K562 (cell line): ENCODE measurements around the gene ETV3L. TPM values are rescaled to one million over a fixed set of nuclear protein-coding genes. Genes with fewer than 3 reads are reported as not detected.

ENCODE experiments used
- ATAC-seq: fragments of 200-7000 bp; cut with Tn5 transposase; 3 replicates; pipeline ENCODE4 v1.9.1; 2020; ENCODE audit warnings: moderate library complexity
- BruUV-seq: library from RNA; stranded (reverse); fragments of 400-500 nt; replicated peaks from 2 replicates; lab custom pipeline; 2021; lab: Mats Ljungman, UMichigan
- CTCF ChIA-PET: fragments of 300-600 bp; formaldehyde crosslinking; extraction: SDS; loops from one replicate; lab custom pipeline; 2021; ENCODE audit warnings: low intra/inter-chr PET ratio; lab: Yijun Ruan, JAX
- POLR2A ChIA-PET: fragments of 300-600, 350-650 bp; sonication (Branson Sonifier 250); formaldehyde crosslinking; extraction: SDS; loops from one replicate; lab custom pipeline; 2021; ENCODE audit warnings: antibody characterized with exemption, inconsistent platforms; lab: Yijun Ruan, JAX
- DNase-seq, 4 experiments: peaks; one replicate each; pipeline versions ENCODE4 v3.0.0 to v3.0.0-alpha.2; 2011 to 2018; ENCODE audit warnings: low spot score in 3 of 4, mixed read lengths in 3 of 4; ENCODE audit errors: extremely low read depth in 1 of 4
- FAIRE-seq: peaks from 2 replicates; lab custom pipeline; 2011; peaks lifted over from hg19 to GRCh38; lab: Jason Lieb, UNC
- H2AFZ ChIP-seq: 2 replicates; pipeline ENCODE4 v1.6.0; 2011; ENCODE audit warnings: low read depth, low read length, control low read depth, inconsistent platforms
- H3K27ac ChIP-seq: fragments of 200-600 bp; 3 replicates; pipeline ENCODE4 v1.8.0; 2011; ENCODE audit warnings: low read depth, mild to moderate bottlenecking, control low read depth, inconsistent platforms, low read length, moderate library complexity, mixed read lengths; ENCODE audit errors: extremely low read depth
- H3K27me3 ChIP-seq, 2 experiments: fragments of 300-600 bp in 1 of 2; 2 replicates in 1 of 2; 3 replicates in 1 of 2; pipeline versions ENCODE4 v1.6.0 to v1.8.0; 2011; ENCODE audit warnings: inconsistent platforms in 2 of 2, low read length in 2 of 2, mild to moderate bottlenecking in 1 of 2, mixed read lengths in 1 of 2, moderate library complexity in 1 of 2; ENCODE audit not compliant: control insufficient read depth in 2 of 2, insufficient read depth in 2 of 2
- H3K36me3 ChIP-seq: fragments of 300-600 bp; 3 replicates; pipeline ENCODE4 v1.8.0; 2011; ENCODE audit warnings: mild to moderate bottlenecking, low read length, inconsistent platforms; ENCODE audit not compliant: control insufficient read depth, insufficient read depth
- H3K4me1 ChIP-seq, 2 experiments: fragments of 200-600 bp in 1 of 2; replicated peaks in 1 of 2; 2 replicates in 1 of 2; 3 replicates in 1 of 2; pipeline versions ENCODE4 v1.5.1 to v1.8.0; 2011; ENCODE audit warnings: inconsistent platforms in 2 of 2, low read length in 2 of 2, mild to moderate bottlenecking in 1 of 2, mixed read lengths in 1 of 2, moderate library complexity in 1 of 2; ENCODE audit not compliant: control insufficient read depth in 2 of 2, insufficient read depth in 2 of 2
- H3K4me2 ChIP-seq: 2 replicates; pipeline ENCODE4 v1.6.1; 2011; ENCODE audit warnings: low read length, control low read depth, inconsistent platforms, mixed read lengths; ENCODE audit not compliant: insufficient read depth
- H3K4me3 ChIP-seq: fragments of 200-600 bp; sonication (generic), shearing (Covaris generic); 2 replicates; pipeline ENCODE4 v1.5.1; 2016; ENCODE audit warnings: control low read depth, inconsistent platforms
- H3K79me2 ChIP-seq: fragments of 200-600 bp; 3 replicates; pipeline ENCODE4 v1.8.0; 2011; ENCODE audit warnings: low read length, inconsistent platforms; ENCODE audit not compliant: control insufficient read depth, insufficient read depth
- H3K9ac ChIP-seq, 2 experiments: 2 replicates each; pipeline versions ENCODE4 v1.6.0 to v1.6.1; 2011; ENCODE audit warnings: low read depth in 2 of 2, low read length in 2 of 2, control low read depth in 1 of 2, inconsistent platforms in 1 of 2, mild to moderate bottlenecking in 1 of 2, mixed read lengths in 1 of 2; ENCODE audit not compliant: insufficient read depth in 1 of 2
- H3K9me1 ChIP-seq: one replicate; pipeline ENCODE4 v1.6.0; 2011; ENCODE audit warnings: inconsistent platforms, mild to moderate bottlenecking, low read length, moderate library complexity; ENCODE audit not compliant: control insufficient read depth, insufficient read depth
- H3K9me3 ChIP-seq: replicated peaks from 2 replicates; pipeline ENCODE4 v1.5.1; 2011; ENCODE audit warnings: low read depth, low read length, inconsistent platforms; ENCODE audit not compliant: control insufficient read depth, insufficient read depth
- H4K20me1 ChIP-seq: replicated peaks from 2 replicates; pipeline ENCODE4 v1.6.1; 2011; ENCODE audit warnings: low read length, inconsistent platforms, mixed read lengths; ENCODE audit not compliant: control insufficient read depth, insufficient read depth
- BRF1 ChIP-seq: IDR thresholded peaks from 3 replicates; pipeline ENCODE4 v1.6.1; 2011; ENCODE audit warnings: borderline replicate concordance, mild to moderate bottlenecking; ENCODE audit not compliant: insufficient read length; ENCODE audit errors: extremely low read depth
- COPS2 ChIP-seq: fragments of 450-650 bp; conservative IDR thresholded peaks from 2 replicates; pipeline ENCODE4 v1.6.1; 2016; ENCODE audit warnings: mild to moderate bottlenecking, moderate library complexity
- KAT7 ChIP-seq: sonication (generic); formaldehyde crosslinking; IDR thresholded peaks from 2 replicates; pipeline ENCODE4 v1.8.0; 2022; ENCODE audit warnings: missing genetic modification reagents, mild to moderate bottlenecking, borderline replicate concordance
- RBBP5 ChIP-seq: fragments of 200-600 bp; sonication (generic); IDR thresholded peaks from 2 replicates; pipeline ENCODE4 v1.6.1; 2012; ENCODE audit warnings: borderline replicate concordance, mild to moderate bottlenecking, low read length, control low read depth, inconsistent platforms; ENCODE audit not compliant: insufficient read depth, poor library complexity, severe bottlenecking
- RFX7 ChIP-seq: fragments of 250-450 bp; sonication (Bioruptor Pico); IDR thresholded peaks from 2 replicates; pipeline ENCODE4 v1.5.1; 2021; ENCODE audit warnings: mild to moderate bottlenecking
- ZEB2 ChIP-seq: fragments of 450-650 bp; IDR thresholded peaks from 2 replicates; pipeline ENCODE4 v1.6.1; 2016
- WGBS: fragments of 100-300 bp; shearing (Covaris generic); methylation state at CpG from one replicate; pipeline ENCODE4 v1.1.6; 2016; ENCODE audit warnings: low coverage, mixed read lengths; ENCODE audit not compliant: insufficient coverage; ENCODE audit errors: missing lambda C conversion rate; 5-methylcytosine and 5-hydroxymethylcytosine counted together
- in situ Hi-C: fragments of 300-500 bp; cut with MboI; formaldehyde crosslinking; loops from 4 replicates; pipeline ENCODE4 v1.15.0; 2018; ENCODE audit warnings: inconsistent platforms, mixed read lengths
- intact Hi-C: fragments of 100-400 bp; cut with micrococcal nuclease; formaldehyde crosslinking; loops from 2 replicates; pipeline ENCODE4 v1.14.2; 2022
- polyA plus RNA-seq, 8 experiments: library from polyadenylated mRNA; depleted of rRNA in 4 of 8; stranded (reverse) in 5 of 8; unstranded in 3 of 8; fragments of >200 nt; fragmentation: Nextera tagmentation in 2 of 8; fragmentation: Illumina TruSeq in 1 of 8; extraction: Ambion mirVana in 2 of 8; extraction: Trizol in 1 of 8; gene quantifications; 2 replicates each; pipeline versions ENCODE4 v1.2.1 to v1.2.3, GENCODE V29; 2011 to 2014; ENCODE audit warnings: inconsistent platforms in 1 of 8, missing spikeins in 1 of 8
- total RNA-seq, 7 experiments: library from RNA; depleted of rRNA in 6 of 7; stranded (reverse); fragments of >200 nt in 6 of 7; fragmentation: Illumina TruSeq in 2 of 7; extraction: Trizol in 2 of 7; gene quantifications; 2 replicates each; pipeline versions ENCODE4 v1.2.1 to v1.2.3, GENCODE V29; 2011 to 2021; ENCODE audit warnings: low replicate concordance in 1 of 7
- TF ChIP-seq, protein P1 (sequence below): sonication (generic); formaldehyde crosslinking; IDR thresholded peaks from 2 replicates; pipeline ENCODE4 v1.8.1; 2023; ENCODE audit warnings: mild to moderate bottlenecking, missing genetic modification reagents, moderate library complexity
- TF ChIP-seq, protein P2 (sequence below): fragments of 200-400 bp; formaldehyde crosslinking; IDR thresholded peaks from 2 replicates; pipeline ENCODE4 v1.6.1; 2017; ENCODE audit warnings: mild to moderate bottlenecking, low read depth, low read length, moderate library complexity
- TF ChIP-seq, protein P3 (sequence below): fragments of 450-650 bp; IDR thresholded peaks from 2 replicates; pipeline ENCODE4 v1.6.1; 2016; ENCODE audit warnings: antibody characterized with exemption

Gene ETV3L
- total and polyA plus RNA-seq, 9 of the 15 experiments (the other 6 are each of a cell fraction or from before 2014, with no cell fraction given): not detected

DNA sequence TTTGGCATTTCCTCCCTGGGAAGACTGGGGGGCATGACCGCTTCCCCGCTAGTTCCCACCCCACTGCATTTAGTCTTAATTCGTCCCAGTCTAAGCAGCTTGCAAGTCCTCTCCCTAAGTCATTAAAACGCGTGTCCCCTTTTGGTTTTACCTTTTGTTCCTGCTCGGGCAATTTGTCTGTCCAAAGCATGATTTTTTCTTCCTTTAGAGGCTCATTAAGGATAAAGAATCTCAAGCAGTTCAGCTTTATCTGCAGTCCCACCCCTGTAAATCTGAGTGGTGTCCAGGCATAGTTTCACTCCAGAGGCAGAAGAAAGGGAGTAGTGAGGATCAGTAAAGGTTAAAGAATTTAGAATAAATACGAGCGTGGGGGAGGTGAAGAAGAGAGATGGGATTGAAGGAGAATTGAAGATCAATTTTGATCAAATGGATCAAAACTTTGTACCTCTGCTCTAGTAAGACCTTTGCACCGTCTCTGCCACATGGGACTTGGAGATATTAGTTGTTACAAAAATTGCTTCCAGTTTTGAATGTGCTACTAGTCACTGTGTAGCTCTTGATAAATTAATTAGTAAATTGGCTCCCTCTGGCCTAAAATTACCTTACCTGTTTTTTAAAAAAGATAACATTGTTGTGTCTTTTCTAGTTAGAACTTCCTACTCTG lies 39.6 kb upstream of the ETV3L start:
- peak overlapping the region; percentile 90 for H3K4me2 ChIP-seq
- H3K9me3 ChIP-seq: no peaks in the 10 kb centered on the region
- intact Hi-C loops: loop anchor here (1.0 kb wide), 1 partner anchor 16 kb away; no protein-coding TSS in a partner anchor
- no peak; the same call in 2 of the 3 replicates for ATAC-seq
- ChIA-PET CTCF (no interaction called here), POLR2A (interaction anchor here (0.5 to 1.7 kb wide), 5 partner anchors 12 to 502 kb away, joined by 3 to 7 read pairs (median 4); no protein-coding TSS in a partner anchor)
- in situ Hi-C loops: loop anchor here (5.0 kb wide), 1 partner anchor 42 kb away; the partner anchor contains the start of gene ETV3L
- H3K79me2 ChIP-seq: peaks cover 27% of the 10 kb centered on the region
- peak overlapping the region; percentile 85 to 97 for H3K9ac ChIP-seq
- WGBS: 26% methylated on average over 9 of the region's 9 CpGs
- H3K9me1 ChIP-seq: no peaks in the 10 kb centered on the region
- H3K36me3 ChIP-seq: peaks cover 22% of the 10 kb centered on the region
- H3K27ac ChIP-seq: peak overlapping the region; percentile 89
- peaks cover 24 to 29% of the 10 kb centered on the region in 2 experiments for H3K4me1 ChIP-seq
- H4K20me1 ChIP-seq: 0 out of 2 replicates have a peak, but pooled peaks cover 9% of the 10 kb centered on the region
- peak overlapping the region; percentile 94 for H2AFZ ChIP-seq
- no TSS peak for BruUV-seq
- H3K27me3 ChIP-seq: no peaks in the 10 kb centered on the region
- peak; percentile 65 for FAIRE-seq
- H3K4me3 ChIP-seq: peak overlapping the region; percentile 91
- peak in 1 of 4 experiments; percentile 21 for DNase-seq
- TF ChIP-seq, protein P1, sequence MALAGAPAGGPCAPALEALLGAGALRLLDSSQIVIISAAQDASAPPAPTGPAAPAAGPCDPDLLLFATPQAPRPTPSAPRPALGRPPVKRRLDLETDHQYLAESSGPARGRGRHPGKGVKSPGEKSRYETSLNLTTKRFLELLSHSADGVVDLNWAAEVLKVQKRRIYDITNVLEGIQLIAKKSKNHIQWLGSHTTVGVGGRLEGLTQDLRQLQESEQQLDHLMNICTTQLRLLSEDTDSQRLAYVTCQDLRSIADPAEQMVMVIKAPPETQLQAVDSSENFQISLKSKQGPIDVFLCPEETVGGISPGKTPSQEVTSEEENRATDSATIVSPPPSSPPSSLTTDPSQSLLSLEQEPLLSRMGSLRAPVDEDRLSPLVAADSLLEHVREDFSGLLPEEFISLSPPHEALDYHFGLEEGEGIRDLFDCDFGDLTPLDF (CRISPR knock-in tag): 0 out of 2 replicates have a peak, but pooled peaks have one; percentile 6
- TF ChIP-seq KAT7 (CRISPR knock-in tag) (no peak), RBBP5 (no peak), ZEB2 (no peak), RFX7 (CRISPR knock-in tag) (no peak), COPS2 (no peak), BRF1 (no peak)
- TF ChIP-seq, protein P2, sequence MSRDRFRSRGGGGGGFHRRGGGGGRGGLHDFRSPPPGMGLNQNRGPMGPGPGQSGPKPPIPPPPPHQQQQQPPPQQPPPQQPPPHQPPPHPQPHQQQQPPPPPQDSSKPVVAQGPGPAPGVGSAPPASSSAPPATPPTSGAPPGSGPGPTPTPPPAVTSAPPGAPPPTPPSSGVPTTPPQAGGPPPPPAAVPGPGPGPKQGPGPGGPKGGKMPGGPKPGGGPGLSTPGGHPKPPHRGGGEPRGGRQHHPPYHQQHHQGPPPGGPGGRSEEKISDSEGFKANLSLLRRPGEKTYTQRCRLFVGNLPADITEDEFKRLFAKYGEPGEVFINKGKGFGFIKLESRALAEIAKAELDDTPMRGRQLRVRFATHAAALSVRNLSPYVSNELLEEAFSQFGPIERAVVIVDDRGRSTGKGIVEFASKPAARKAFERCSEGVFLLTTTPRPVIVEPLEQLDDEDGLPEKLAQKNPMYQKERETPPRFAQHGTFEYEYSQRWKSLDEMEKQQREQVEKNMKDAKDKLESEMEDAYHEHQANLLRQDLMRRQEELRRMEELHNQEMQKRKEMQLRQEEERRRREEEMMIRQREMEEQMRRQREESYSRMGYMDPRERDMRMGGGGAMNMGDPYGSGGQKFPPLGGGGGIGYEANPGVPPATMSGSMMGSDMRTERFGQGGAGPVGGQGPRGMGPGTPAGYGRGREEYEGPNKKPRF: no peak
- TF ChIP-seq, protein P3, sequence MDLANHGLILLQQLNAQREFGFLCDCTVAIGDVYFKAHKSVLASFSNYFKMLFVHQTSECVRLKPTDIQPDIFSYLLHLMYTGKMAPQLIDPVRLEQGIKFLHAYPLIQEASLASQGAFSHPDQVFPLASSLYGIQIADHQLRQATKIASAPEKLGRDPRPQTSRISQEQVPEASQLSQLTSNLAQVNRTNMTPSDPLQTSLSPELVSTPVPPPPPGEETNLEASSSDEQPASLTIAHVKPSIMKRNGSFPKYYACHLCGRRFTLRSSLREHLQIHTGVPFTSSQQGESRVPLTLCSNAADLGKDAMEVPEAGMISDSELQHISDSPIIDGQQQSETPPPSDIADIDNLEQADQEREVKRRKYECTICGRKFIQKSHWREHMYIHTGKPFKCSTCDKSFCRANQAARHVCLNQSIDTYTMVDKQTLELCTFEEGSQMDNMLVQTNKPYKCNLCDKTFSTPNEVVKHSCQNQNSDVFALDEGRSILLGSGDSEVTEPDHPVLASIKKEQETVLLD: no peak
